Muscle of leg (tissue), 11 donors: ENCODE data around the gene SMIM5. TPM values are rescaled to one million over a fixed set of nuclear protein-coding genes. Genes with fewer than 3 reads are reported as not detected.

ENCODE experiments used
- DNase-seq: peaks from one replicate; pipeline ENCODE4 v3.0.0; 2013
- H3K27ac ChIP-seq: one replicate; pipeline ENCODE4 v1.5.1; 2013; ENCODE audit warnings: mild to moderate bottlenecking, low read length, control low read depth
- H3K27me3 ChIP-seq: one replicate; pipeline ENCODE4 v1.6.1; 2013; ENCODE audit warnings: low read length; ENCODE audit not compliant: control insufficient read depth, insufficient read depth
- H3K36me3 ChIP-seq: one replicate; pipeline ENCODE4 v1.6.1; 2013; ENCODE audit warnings: low read length; ENCODE audit not compliant: control insufficient read depth, insufficient read depth
- H3K4me1 ChIP-seq: one replicate; pipeline ENCODE4 v1.6.1; 2013; ENCODE audit warnings: low read length; ENCODE audit not compliant: control insufficient read depth, insufficient read depth
- H3K4me3 ChIP-seq: one replicate; pipeline ENCODE4 v1.5.1; 2013; ENCODE audit warnings: low read length, control low read depth
- H3K9me3 ChIP-seq: replicated peaks from 2 replicates; pipeline ENCODE4 v1.6.1; 2013; ENCODE audit warnings: low read depth, low read length; ENCODE audit not compliant: control insufficient read depth
- WGBS: methylation state at CpG from one replicate; pipeline ENCODE4 v1.1.5; 2013; ENCODE audit warnings: missing lambda C conversion rate; ENCODE audit not compliant: insufficient coverage; 5-methylcytosine and 5-hydroxymethylcytosine counted together
- polyA plus RNA-seq, 8 donors: library from polyadenylated mRNA; unstranded; fragments of 120-200 nt; gene quantifications; one replicate each; pipeline versions ENCODE4 v1.2.1 to v1.2.3, GENCODE V29; 2013; ENCODE audit warnings: inconsistent platforms in 1 of 8, low replicate concordance in 1 of 8; ENCODE audit not compliant: insufficient read length in 8 of 8, insufficient read depth in 1 of 8
- total RNA-seq: library from RNA; stranded (reverse); fragments of 120-200 nt; gene quantifications from one replicate; pipeline ENCODE4 v1.2.4, GENCODE V29; 2013

SMIM5 gene
- total and polyA plus RNA-seq, 9 donors, result 4.0 to 12.1 (median 8.5) TPM

DNA sequence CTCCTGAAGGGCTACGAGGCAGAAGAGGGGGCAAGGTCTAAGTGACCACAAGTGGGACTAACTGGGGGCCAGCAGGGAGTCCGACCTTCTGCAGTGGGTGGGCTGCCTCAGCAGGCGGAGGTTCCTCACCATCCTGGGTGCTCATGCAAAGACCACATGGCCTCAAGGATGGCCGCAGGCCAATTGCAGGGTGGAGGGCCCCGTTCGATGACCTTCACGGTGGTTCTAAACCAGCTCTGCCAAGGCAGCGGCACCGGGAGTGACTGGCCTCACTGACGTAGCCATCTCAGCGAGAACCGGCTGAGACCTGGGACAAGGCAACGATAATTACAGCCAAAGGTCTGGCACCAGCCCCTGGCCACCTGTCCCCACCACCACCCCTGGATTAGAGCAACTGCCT is 5.7 kb downstream of the SMIM5 start:
- H3K4me1 ChIP-seq, result peaks cover 49% of the 10 kb centered on the region
- H3K27ac ChIP-seq, result no peak overlapping the region
- H3K27me3 ChIP-seq, result peaks cover 2% of the 10 kb centered on the region
- no peaks in the 10 kb centered on the region for H3K9me3 ChIP-seq
- DNase-seq, result no peak
- no peak overlapping the region for H3K4me3 ChIP-seq
- WGBS, result 89% methylated on average over 12 of the region's 13 CpGs
- peaks cover 24% of the 10 kb centered on the region for H3K36me3 ChIP-seq

DNA sequence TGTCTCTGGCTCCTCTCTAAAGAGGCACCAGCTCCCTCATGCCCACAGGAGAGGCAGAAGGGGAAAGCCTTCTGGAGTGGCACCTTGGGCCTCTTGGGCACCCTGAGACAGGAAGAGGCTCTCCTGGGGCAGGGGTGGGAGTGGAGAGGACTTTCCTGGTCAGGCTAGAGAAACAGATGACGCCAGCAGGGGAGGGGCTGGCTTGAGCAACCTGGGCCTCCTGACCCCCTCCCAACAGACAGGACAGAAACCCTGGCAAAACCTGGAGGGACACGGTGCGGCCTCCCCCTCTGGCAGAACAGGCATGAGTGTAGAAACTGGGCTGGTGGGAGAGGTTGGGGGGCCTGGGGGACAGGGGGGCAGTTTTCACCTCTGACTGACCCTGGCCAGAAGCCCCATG is 6.1 kb downstream of the SMIM5 start:
- H3K4me1 ChIP-seq, result peaks cover 45% of the 10 kb centered on the region
- no CpG with 5 or more reads among the region's 3 CpGs for WGBS
- no peak for DNase-seq
- no peak overlapping the region for H3K27ac ChIP-seq
- no peak overlapping the region for H3K4me3 ChIP-seq
- peaks cover 24% of the 10 kb centered on the region for H3K36me3 ChIP-seq
- peaks cover 2% of the 10 kb centered on the region for H3K27me3 ChIP-seq
- no peaks in the 10 kb centered on the region for H3K9me3 ChIP-seq

DNA sequence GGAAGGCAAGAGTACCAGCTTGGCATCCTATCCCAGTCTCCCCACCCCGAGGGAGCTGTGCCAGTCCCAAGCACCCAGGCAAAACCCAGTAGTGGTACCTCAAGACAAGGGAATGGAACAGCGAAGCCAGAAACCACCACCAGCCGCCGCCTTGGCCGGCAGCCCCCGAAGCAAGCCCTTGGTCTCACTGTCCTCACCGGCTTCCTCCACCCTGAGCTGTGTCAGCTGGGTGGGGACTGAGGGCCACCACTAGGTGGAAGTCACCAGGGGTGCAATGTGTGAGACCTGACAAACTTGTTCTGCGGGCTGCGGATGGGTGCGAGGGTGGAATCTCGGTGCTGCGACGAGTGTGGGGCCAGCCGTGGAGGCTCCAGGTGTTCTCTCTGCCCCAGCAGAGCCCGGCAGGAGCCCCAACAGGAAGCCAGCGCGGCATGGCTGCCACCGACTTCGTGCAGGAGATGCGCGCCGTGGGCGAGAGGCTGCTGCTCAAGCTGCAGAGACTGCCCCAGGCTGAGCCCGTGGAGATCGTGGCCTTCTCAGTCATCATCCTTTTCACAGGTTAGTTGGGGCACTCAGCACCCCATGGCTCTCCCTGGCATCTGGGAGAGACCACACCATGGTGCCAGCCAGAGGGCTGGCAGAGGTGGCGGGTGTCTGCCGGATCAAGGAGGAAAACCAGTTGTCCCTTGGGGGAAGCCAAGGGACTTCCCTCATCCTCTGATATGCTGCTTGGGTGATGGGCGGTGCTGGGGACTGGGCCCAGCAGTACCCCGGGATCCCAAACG is 6.7 kb downstream of the SMIM5 start:
- Histone ChIP-seq H3K36me3 (peaks cover 24% of the 10 kb centered on the region), H3K4me3 (no peak overlapping the region), H3K27me3 (peaks cover 1% of the 10 kb centered on the region), H3K9me3 (no peaks in the 10 kb centered on the region), H3K4me1 (peaks cover 39% of the 10 kb centered on the region), H3K27ac (no peak overlapping the region)
- WGBS, result 91% methylated on average over 14 of the region's 30 CpGs
- DNase-seq, result no peak

DNA sequence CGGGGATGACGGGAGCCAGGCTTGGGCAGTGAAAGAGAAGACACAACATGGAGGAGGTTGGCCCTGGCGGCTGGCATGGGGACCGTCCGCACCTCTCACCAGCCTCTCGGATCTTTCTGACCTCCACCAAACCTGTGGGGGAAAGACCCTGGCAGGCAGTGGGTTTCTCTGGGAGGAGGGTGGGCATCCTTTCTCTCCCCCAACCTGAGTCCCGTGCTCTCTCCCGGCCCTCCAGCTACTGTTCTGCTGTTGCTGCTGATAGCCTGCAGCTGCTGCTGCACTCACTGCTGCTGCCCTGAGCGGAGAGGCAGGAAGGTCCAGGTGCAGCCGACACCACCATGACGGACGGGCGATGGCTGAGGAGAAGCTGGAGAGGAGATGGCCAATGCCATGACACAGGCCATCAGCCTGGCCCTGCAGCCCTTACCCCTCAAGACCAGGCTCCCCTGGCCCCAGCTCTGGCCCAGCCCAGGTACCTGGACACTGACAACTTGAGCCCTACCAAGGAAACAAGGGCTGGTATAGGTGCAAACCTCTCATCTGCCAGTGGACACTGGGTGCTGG is 7.4 kb downstream of the SMIM5 start:
- no peaks in the 10 kb centered on the region for H3K27me3 ChIP-seq
- no peaks in the 10 kb centered on the region for H3K9me3 ChIP-seq
- H3K36me3 ChIP-seq, result peaks cover 27% of the 10 kb centered on the region
- DNase-seq, result no peak
- 83% methylated on average over 8 of the region's 13 CpGs for WGBS
- no peak overlapping the region for H3K4me3 ChIP-seq
- peaks cover 32% of the 10 kb centered on the region for H3K4me1 ChIP-seq
- no peak overlapping the region for H3K27ac ChIP-seq

DNA sequence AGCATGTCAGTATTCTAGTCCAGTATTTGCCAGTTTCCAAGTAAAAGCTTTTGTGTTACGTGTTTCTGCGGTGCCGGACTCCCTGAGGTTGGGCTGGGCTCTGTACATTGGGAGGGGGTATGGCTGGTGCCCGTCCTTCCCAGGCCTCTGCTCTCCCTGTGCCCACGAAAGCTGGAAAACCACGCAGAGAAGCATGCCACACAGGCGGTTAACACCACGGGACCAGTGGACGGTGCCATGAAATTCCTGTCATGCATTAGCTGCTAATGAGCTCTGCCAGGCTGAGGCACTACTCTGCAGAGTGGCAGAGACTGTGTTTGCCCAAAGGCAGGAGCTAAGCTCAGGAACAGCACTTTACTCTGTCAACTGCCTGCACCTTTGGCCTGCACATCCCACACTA is 8.1 kb downstream of the SMIM5 start:
- WGBS, result 89% methylated on average over 9 of the region's 9 CpGs
- no peak overlapping the region for H3K27ac ChIP-seq

DNA sequence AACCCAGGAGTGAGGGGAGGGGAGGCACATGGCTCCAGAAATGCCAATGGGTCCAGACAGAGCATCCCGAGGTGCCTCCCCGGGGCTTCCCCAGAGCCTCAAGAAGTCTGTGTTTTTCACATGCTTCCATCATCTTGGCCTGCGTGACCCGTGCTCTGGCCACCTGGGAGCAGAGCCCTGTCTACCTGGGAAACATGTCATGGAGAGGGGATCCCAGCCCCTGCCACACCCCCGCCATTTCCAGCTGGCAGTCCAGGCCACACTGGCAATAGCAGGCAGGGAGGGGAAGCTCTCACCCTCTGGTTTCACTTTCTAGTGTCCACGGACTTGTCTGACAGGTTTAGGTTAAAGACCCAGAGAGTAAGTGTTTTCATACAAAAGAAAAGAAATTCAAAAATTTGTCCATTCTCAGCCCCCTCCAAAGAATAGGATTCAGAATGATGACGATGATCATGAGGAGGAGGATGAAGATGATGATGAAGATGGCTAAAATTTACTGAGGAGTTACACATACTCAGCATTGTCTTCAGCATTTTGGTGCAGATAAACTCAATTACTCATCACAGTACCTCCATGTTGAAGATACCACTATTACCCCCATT is 9.0 kb downstream of the SMIM5 start:
- Histone ChIP-seq H3K4me3 (no peak overlapping the region), H3K27ac (no peak overlapping the region), H3K27me3 (no peaks in the 10 kb centered on the region), H3K4me1 (peaks cover 18% of the 10 kb centered on the region), H3K36me3 (peaks cover 38% of the 10 kb centered on the region), H3K9me3 (no peaks in the 10 kb centered on the region)
- no peak for DNase-seq
- 89% methylated on average over 5 of the region's 7 CpGs for WGBS

More for the DNA sequence above, 8.1 kb downstream of the SMIM5 start:
- no peaks in the 10 kb centered on the region for H3K9me3 ChIP-seq
- DNase-seq, result no peak
- no peaks in the 10 kb centered on the region for H3K27me3 ChIP-seq
- no peak overlapping the region for H3K4me3 ChIP-seq
- peaks cover 27% of the 10 kb centered on the region for H3K4me1 ChIP-seq
- H3K36me3 ChIP-seq, result peaks cover 28% of the 10 kb centered on the region

DNA sequence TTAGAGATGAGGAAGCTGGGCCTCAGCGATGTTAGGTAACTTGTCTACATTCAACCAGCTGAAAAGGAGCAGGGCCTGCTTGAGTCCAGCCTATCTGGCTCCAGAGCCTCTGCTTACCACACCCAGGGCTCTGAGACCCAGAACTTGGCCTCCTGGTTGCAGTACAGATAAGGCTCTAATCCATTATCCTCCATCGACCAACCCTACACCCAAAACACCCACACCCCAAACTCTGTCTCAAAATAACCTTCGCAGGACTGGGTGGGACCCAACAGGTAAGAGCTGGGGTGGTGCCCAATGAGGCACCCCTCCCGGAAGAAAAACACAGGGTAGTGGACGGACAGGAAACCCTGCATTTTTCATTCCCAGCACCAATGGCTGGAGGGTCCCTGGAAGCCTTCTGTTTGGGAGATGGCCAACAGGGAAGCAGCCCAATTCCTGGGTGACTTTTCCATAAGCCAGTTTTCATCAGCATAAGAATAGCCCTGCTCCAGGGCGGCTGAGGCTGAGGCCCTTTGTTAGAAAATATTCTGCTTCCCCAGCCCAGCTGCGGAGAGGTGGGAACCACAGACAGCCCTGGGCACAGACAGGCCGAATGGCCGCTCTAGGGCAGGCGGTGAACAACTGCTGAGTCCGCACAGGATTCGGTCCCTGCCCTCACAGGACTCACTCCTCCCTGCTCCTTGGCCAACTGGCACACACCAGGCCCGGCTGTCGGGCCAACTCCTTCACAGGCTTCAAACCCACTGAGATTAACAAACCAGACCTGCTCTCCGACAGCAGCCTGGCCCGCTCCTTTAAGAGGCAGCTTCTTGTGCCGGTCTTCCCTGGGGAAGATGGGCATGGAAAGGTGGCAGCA is 9.8 kb downstream of the SMIM5 start:
- H3K4me1 ChIP-seq, result peaks cover 12% of the 10 kb centered on the region

DNA sequence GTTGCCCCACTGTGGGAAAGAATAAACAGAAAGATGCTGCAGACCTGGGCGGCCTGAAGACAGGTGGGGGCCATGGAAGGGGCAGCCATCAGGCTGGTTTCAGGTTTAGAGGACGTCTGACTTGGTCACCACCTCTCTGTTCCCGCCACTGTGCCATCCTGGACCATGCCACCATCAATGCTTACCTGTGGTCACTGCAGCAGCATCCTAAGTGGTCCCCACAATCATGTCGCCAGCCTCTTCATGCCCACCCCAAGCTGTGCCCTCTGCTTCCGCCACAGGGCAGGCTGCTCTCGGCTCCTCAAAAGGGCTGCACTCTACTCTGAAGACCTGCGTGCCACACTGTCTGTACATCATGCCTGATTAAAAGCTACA is 10.4 kb downstream of the SMIM5 start:
- H3K27me3 ChIP-seq, result no peaks in the 10 kb centered on the region
- no peak overlapping the region for H3K4me3 ChIP-seq
- H3K27ac ChIP-seq, result no peak overlapping the region
- H3K9me3 ChIP-seq, result no peaks in the 10 kb centered on the region
- WGBS, result 90% methylated on average over 7 of the region's 7 CpGs
- DNase-seq, result no peak
- H3K4me1 ChIP-seq, result peaks cover 12% of the 10 kb centered on the region
- H3K36me3 ChIP-seq, result peaks cover 39% of the 10 kb centered on the region

More for the DNA sequence above, 9.8 kb downstream of the SMIM5 start:
- no peak for DNase-seq
- no peak overlapping the region for H3K27ac ChIP-seq
- no peaks in the 10 kb centered on the region for H3K27me3 ChIP-seq
- no peak overlapping the region for H3K4me3 ChIP-seq
- WGBS, result 77% methylated on average over 11 of the region's 17 CpGs
- no peaks in the 10 kb centered on the region for H3K9me3 ChIP-seq
- peaks cover 41% of the 10 kb centered on the region for H3K36me3 ChIP-seq

DNA sequence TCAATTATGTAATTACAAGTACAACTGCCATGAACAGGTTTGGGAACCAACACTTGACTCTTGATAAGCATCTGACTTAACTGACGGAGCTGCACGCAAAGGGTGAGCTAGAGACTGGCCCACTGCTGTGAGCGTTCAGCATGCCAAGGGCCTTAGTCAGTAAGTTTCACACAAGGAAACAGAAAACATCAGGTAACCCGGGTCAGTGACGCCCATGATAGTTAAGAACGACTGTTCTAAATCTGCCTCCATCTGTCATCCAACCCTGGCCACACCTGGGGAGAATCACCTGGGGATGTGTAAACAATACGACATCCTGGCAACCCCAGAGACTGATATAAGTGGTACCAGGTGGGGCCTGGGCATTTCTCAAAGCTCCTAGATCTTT is 12.3 kb downstream of the SMIM5 start:
- peaks cover 5% of the 10 kb centered on the region for H3K4me1 ChIP-seq
- H3K9me3 ChIP-seq, result no peaks in the 10 kb centered on the region
- 71% methylated on average over 4 of the region's 7 CpGs for WGBS
- DNase-seq, result no peak
- no peaks in the 10 kb centered on the region for H3K27me3 ChIP-seq
- H3K27ac ChIP-seq, result no peak overlapping the region
- no peak overlapping the region for H3K4me3 ChIP-seq
- peaks cover 50% of the 10 kb centered on the region for H3K36me3 ChIP-seq
